ENCODE data around the gene GSTO1. TPM values are rescaled to one million over a fixed set of nuclear protein-coding genes. Genes with fewer than 3 reads are reported as not detected.

The GSTO1 gene
- total and polyA plus RNA-seq, 4 donors, result 137 to 349 (median 211) TPM

- no peak for DNase-seq (ENCODE audit: low spot score)
- Histone ChIP-seq H3K9me3 (ENCODE audit: control insufficient read depth in 4 of 4, low read length in 3 of 4) (no peaks in the 10 kb centered on the region), H3K4me3 (ENCODE audit: low read depth in 1 of 3, low read length in 3 of 3) (peak overlapping the region; percentile 71 to 97 (median 80)), H3K4me1 (ENCODE audit: control insufficient read depth in 4 of 4, insufficient read depth in 4 of 4, low read length in 3 of 4) (peaks cover 6 to 73% (median 55%) of the 10 kb centered on the region in 4 donors), H3K9ac (ENCODE audit: low read depth in 1 of 2, low read length in 2 of 2) (peak overlapping the region; percentile 88 to 99), H3K27ac (ENCODE audit: low read depth in 1 of 2, low read length in 2 of 2) (peak overlapping the region; percentile 99 to 100), H3K36me3 (ENCODE audit: control insufficient read depth in 4 of 4, insufficient read depth in 3 of 4, low read depth in 1 of 4, low read length in 3 of 4) (peaks cover 2 to 14% (median 9%) of the 10 kb centered on the region in 4 donors), H3K27me3 (ENCODE audit: control insufficient read depth in 4 of 4, insufficient read depth in 4 of 4, low read length in 3 of 4) (no peaks in the 10 kb centered on the region)
- TF ChIP-seq REST (IDR thresholded peaks at IDR 0.05) (peak; percentile 52), FOXA1 (IDR thresholded peaks at IDR 0.05) (no peak), SP1 (IDR thresholded peaks at IDR 0.05) (peak; percentile 58), RAD21 (IDR thresholded peaks at IDR 0.05) (no peak), TAF1 (conservative IDR thresholded peaks at IDR 0.05) (peak; percentile 80), RXRA (IDR thresholded peaks at IDR 0.05) (peak in 1 of 2 donors; percentile 26), EGR1 (IDR thresholded peaks at IDR 0.05; ENCODE audit: low read depth in 2 of 2) (peak in 1 of 2 donors; percentile 16), YY1 (IDR thresholded peaks at IDR 0.05) (no peak), MAX (IDR thresholded peaks at IDR 0.05) (no peak), NR2F2 (IDR thresholded peaks at IDR 0.05) (peak; percentile 60), ZBTB33 (IDR thresholded peaks at IDR 0.05) (no peak), JUND (IDR thresholded peaks at IDR 0.05) (no peak), ATF3 (IDR thresholded peaks at IDR 0.05) (no peak), HNF4G (IDR thresholded peaks at IDR 0.05) (peak; percentile 13), FOXA2 (IDR thresholded peaks at IDR 0.05) (no peak), HNF4A (conservative IDR thresholded peaks at IDR 0.05) (peak; percentile 39 to 67), GABPA (IDR thresholded peaks at IDR 0.05 in 1 of 2, conservative IDR thresholded peaks at IDR 0.05 in 1 of 2) (no peak), CTCF (IDR thresholded peaks at IDR 0.05; ENCODE audit: low read depth, low read length, missing input control) (no peak)
- WGBS, result under 1% methylated on average over 12 of the region's 12 CpGs
Observed at GRCh38 chr10:104255311-104255981, 754 bp downstream of the GSTO1 start.
